Measurements from ENCODE around the gene SIRPD.
"Not testable (repeated sequence)": the region's sequence is repeated elsewhere in the genome, so short reads cannot be mapped to it uniquely, and the experiment has no call there.

Gene SIRPD

GRCh38 chr20:1537731-1538058, 19.8 kb downstream of the SIRPD start:
- no peak for DNase-seq (ENCODE audit: low read depth)

- no peak for DNase-seq (ENCODE audit: low read depth)
Measured at GRCh38 chr20:1536893-1537730, 20.4 kb downstream of the SIRPD start.

DNA sequence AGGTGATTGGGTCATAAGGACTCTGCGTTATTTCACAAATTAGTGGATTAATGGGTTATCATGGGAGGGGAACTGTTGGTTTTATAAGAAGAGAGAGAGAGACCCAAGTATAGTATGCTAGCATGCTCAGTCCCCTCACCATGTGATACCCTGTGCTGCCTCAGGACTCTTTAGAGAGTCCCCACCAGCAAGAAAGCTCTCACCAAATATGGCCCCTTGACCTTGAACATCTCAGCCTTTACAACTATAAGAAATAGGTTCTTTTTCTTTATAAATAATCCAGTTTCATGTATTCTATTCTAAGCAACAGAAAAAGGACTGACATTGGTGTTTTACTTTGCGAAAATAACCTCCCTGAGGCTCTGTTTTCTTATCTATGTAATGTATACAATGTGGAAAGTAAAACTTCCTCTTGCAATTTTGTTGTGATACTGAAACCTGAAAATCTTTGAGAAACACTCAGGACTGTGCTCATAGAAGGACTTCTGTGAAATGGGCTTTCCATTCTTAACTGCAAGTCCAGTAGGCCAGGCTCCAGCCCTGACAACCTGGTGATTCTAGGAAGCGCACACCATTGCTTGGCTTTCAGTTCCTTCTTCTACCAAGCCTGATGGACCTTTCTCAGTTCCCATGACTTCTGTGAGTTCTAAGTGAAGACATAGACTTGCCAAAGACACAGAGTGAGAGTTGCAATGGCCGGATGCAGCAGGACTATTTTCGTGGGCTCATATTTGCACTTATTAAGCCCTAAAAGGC, 21.9 kb downstream of the SIRPD start:
- DNase-seq (ENCODE audit: low read depth) = no peak

GRCh38 chr20:1534526-1534925, 23.0 kb downstream of the SIRPD start:
- DNase-seq (ENCODE audit: low read depth) = no peak

DNA sequence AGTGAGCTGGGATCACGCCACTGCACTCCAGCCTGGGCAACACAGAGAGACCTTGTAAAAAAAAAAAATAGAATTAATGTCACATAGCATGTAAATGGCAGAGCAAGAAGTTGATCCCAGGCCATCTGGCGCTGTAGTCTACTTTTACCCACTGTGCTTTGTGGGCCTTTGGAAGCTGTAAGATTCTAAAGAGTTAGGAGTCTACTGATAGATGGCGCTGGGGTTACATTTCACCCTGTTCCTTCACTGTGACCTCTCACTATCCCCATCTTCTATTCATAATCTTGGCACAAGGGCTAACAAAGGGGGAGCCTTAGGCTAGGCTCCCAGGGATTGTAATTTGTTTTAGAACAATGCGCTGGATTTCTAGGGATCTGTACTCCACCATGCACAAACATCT, 24.4 kb downstream of the SIRPD start:
- no peak for DNase-seq (ENCODE audit: low read depth)

GRCh38 chr20:1528811-1529210, 28.7 kb downstream of the SIRPD start:
- no peak for DNase-seq (ENCODE audit: low read depth)

GRCh38 chr20:1527923-1528322, 29.6 kb downstream of the SIRPD start:
- DNase-seq (ENCODE audit: low read depth) = no peak

DNA sequence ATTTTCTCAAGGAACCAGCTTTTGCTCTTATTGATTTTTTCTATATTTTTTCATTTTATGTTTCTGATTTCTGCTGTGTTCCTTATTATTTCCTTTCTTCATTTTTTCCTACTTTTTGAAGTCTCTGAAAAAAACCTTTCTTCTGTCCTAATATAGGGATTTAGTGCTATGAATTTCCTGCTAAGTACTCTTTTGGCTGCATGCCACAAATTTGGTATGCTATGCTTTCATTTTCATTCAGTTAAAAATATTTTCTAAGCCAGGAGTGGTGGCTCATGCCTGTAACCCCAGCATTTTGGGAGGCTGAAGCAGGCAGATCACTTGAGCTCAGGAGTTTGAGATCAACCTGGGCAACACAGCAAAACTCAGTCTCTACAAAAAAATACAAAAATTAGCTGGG, 30.6 kb downstream of the SIRPD start:
- no peak for DNase-seq (ENCODE audit: low read depth)

DNA sequence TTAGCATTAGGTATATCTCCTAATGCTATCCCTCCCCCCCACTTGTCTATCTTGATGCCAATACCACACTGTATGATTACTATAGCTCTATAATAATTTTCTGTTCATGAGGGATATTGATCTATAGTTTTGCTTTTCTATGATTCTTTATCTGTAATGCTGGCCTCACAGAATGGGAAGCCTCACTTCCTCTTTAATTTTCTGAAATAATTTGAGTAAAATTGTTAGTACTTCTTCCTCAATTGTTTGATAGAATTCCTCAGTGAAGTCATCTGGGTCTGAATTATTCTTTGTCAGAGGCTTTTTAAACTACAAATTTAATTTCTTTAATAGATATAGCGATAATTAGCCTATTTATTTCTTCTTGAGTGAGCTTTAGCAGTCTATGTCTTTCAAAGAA, 31.2 kb downstream of the SIRPD start:
- no peak for DNase-seq (ENCODE audit: low read depth)

- no peak for DNase-seq (ENCODE audit: low read depth)
Measured at GRCh38 chr20:1524004-1524403, 33.5 kb downstream of the SIRPD start.

- no peak for DNase-seq (ENCODE audit: low read depth)
Measured at GRCh38 chr20:1517010-1517409, 40.5 kb downstream of the SIRPD start.

DNA sequence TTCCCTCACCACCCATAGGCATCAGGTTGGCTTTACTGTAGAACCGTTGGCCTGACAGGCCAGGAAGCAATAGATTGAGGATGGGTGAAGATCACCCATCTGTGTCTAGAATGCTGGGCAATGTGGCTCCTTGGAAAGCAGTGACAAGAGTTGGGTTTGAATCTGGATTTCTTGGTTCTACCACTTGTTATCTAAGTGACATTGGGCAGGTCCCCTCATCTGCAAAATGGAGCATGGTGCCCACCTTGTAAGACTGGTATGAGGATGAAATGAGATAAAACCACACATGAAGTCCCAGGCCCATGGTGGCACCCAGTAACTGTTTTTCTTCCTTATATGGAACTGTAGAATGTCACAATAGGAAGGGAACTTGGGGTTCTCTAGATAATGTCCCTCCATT, 43.7 kb downstream of the SIRPD start:
- DNase-seq (ENCODE audit: low read depth) = no peak

GRCh38 chr20:1509237-1509636, 48.3 kb downstream of the SIRPD start:
- peak; percentile 4 for DNase-seq (ENCODE audit: low read depth)

GRCh38 chr20:1508574-1508973, 48.9 kb downstream of the SIRPD start:
- DNase-seq (ENCODE audit: low read depth) = no peak

DNA sequence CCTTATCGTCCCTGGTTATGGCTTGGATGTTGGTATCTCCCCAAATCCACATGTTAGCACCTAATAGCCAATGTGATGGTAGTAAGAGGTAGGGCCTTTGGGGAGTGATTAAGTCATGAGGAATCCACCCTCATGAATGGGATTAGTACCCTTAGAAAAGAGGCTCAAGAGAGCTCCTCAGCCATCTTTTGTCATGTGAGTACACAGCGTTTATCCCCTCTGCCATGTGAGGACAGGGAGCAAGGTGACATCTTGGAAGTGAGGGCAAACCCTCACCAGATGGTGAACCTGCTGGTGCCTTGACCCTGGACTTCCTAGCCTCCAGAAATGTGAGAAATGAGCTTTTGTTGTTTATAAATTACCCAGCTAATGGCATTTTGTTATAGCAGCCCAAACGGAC, 50.2 kb downstream of the SIRPD start:
- no peak for DNase-seq (ENCODE audit: low read depth)

DNA sequence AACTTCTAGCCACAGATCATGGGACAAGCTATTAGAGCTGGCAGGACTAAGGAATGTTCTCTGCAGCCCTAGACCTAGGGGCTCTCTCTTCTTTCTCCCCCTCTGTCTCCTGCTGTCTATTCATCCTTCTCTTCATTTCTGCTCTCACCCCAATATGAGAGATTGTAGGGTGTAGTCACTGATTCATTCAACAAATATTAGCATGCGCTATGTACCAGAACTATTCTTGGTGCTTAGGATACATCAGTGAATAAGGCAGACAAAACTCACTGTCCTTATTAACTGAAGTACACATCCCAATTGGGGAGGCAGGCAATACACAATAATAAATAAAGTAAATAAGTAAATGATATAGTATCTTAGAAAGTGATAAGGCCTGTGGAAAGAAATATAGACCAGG, 51.6 kb downstream of the SIRPD start:
- DNase-seq (ENCODE audit: low read depth) = no peak

DNA sequence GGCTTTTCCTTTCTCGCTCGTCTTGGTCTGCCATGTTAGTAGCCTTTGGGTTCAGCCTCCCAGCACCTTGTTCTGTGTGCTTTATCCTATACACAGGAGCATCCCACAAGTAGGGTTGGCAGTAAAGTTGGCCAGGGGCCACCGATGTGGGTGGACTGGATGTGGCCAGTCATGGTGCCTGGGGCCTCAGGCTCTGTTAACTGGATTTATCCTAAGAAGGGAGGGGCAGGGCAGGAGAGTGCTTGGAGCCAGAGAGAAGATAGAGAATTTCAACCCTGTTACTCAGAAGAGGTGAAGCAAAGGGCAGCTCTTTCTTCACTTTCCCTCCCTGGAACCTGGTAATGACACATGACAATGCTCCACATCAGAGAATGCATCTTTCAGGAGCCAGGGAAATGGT, 52.1 kb downstream of the SIRPD start:
- no peak for DNase-seq (ENCODE audit: low read depth)

GRCh38 chr20:1503564-1504227, 53.8 kb downstream of the SIRPD start:
- DNase-seq (ENCODE audit: low read depth) = peak; percentile 67

GRCh38 chr20:1500496-1500895, 57.0 kb downstream of the SIRPD start:
- DNase-seq (ENCODE audit: low read depth) = no peak

DNA sequence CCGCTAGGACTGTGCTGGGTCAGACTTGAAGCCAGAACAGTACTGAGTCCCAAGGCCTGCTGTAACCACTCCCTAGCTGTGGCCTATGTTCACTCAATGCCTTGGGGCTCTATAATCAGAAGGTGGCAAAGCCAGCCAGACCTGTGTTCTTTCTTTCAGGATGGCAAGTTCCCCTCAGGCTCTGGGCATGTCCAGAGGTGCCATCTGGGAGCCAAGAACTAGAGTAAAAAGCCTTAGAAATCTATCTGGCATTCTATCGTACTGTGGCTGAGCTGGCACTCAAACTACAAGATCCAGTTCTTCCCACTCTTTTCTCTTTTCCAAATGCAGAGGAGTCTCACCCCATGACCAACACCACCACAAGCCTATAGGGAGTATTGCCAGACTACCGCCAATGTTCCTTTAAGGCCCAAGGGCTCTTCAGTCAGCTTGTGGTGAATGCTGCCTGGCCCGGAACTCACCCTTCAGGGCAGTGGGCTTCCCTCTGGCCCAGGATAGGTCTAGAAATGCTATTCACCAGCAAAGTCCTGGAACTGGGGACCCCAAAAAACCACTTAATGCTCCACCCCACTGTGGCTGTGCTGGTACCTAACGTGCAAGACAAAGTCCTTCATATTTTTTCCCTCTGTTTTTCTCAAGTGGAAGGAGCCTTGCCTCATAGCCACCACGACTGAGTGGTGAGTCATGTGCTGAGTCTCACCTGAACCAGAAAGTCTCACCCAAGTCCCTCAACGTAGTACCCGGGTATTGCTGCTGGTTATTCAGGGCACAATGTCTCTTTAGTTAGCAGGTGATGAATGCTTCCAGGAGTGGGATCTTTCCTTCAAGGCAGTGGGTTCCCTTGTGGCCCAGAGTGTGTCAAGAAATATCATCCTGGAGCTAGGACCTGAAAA, 57.7 kb downstream of the SIRPD start:
- DNase-seq (ENCODE audit: low read depth) = no peak

GRCh38 chr20:1497371-1497770, 60.1 kb downstream of the SIRPD start:
- not testable (repeated sequence) for DNase-seq (ENCODE audit: low read depth)

DNA sequence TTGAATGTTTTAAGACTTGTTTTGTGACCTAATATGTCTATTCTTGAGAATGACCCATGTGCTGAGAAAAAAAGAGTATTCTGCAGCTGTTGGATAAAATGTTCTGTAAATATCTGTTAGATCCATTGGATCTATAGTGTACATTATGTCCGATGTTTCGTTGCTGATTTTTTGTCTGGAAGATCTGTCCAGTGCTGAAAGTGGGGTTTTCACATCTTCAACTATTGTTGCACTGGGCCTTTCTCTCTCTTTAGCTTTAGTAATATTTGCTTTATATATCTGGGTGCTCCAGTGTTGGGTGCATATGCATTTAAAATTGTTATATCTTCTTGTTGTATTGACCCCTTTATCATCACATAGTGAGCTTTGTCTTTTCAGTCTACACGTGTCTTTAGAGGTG, 60.6 kb downstream of the SIRPD start:
- no peak for DNase-seq (ENCODE audit: low read depth)

Measured in stimulated activated CD4-positive, alpha-beta T cell treated with anti-CD3 and anti-CD28 coated beads, Interleukin-2, amount 100 ng/mL, for 4 hours (primary cell).